Chondrocyte (in vitro differentiated cells): Measurements from ENCODE around the gene FLNA. TPM values are rescaled to one million over a fixed set of nuclear protein-coding genes. Genes with fewer than 3 reads are reported as not detected.

Experiments
- DNase-seq: peaks from one replicate; pipeline ENCODE4 v3.0.0; 2021; ENCODE audit warnings: mixed read lengths, low spot score
- H3K27ac Mint-ChIP-seq: one replicate; pipeline ENCODE4 v1.8.0; 2021; ENCODE audit warnings: mild to moderate bottlenecking, moderate library complexity, mixed read lengths; ENCODE audit not compliant: unreplicated experiment
- H3K27me3 Mint-ChIP-seq: 2 replicates; pipeline ENCODE4 v1.8.0; 2021; ENCODE audit warnings: low read depth, mixed read lengths
- H3K36me3 Mint-ChIP-seq: 2 replicates; pipeline ENCODE4 v1.8.0; 2021; ENCODE audit warnings: low read depth, mixed read lengths
- H3K4me1 Mint-ChIP-seq: 2 replicates; pipeline ENCODE4 v1.8.0; 2021; ENCODE audit warnings: low read depth, mild to moderate bottlenecking, mixed read lengths
- H3K4me3 Mint-ChIP-seq: one replicate; pipeline ENCODE4 v1.8.0; 2021; ENCODE audit warnings: mild to moderate bottlenecking, moderate library complexity, mixed read lengths; ENCODE audit not compliant: unreplicated experiment
- H3K9me3 Mint-ChIP-seq: 2 replicates; pipeline ENCODE4 v1.8.0; 2021; ENCODE audit warnings: low read depth, mixed read lengths
- total RNA-seq: library from RNA; stranded (reverse); gene quantifications from 3 replicates; pipeline ENCODE4 v1.2.1, GENCODE V29; 2021
- TF ChIP-seq, protein P1 (sequence below): fragments of 200-600 bp; sonication (generic); IDR thresholded peaks from 2 replicates; pipeline ENCODE4 v1.5.0; 2021; ENCODE audit warnings: antibody characterized with exemption, mild to moderate bottlenecking, moderate library complexity

Gene FLNA
- total RNA-seq, 1 donor from 2014 or later = 4,327 TPM

GRCh38 chrX:154353172-154353843 is 21.1 kb downstream of the FLNA start:
- H3K9me3 Mint-ChIP-seq = no peaks in the 10 kb centered on the region
- no peaks in the 10 kb centered on the region for H3K27me3 Mint-ChIP-seq
- peaks cover 15% of the 10 kb centered on the region for H3K36me3 Mint-ChIP-seq
- no peak overlapping the region for H3K4me3 Mint-ChIP-seq
- no peak for DNase-seq
- TF ChIP-seq, protein P1, sequence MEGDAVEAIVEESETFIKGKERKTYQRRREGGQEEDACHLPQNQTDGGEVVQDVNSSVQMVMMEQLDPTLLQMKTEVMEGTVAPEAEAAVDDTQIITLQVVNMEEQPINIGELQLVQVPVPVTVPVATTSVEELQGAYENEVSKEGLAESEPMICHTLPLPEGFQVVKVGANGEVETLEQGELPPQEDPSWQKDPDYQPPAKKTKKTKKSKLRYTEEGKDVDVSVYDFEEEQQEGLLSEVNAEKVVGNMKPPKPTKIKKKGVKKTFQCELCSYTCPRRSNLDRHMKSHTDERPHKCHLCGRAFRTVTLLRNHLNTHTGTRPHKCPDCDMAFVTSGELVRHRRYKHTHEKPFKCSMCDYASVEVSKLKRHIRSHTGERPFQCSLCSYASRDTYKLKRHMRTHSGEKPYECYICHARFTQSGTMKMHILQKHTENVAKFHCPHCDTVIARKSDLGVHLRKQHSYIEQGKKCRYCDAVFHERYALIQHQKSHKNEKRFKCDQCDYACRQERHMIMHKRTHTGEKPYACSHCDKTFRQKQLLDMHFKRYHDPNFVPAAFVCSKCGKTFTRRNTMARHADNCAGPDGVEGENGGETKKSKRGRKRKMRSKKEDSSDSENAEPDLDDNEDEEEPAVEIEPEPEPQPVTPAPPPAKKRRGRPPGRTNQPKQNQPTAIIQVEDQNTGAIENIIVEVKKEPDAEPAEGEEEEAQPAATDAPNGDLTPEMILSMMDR = no peak
- no peak overlapping the region for H3K27ac Mint-ChIP-seq
- peaks cover 8% of the 10 kb centered on the region for H3K4me1 Mint-ChIP-seq

- no peaks in the 10 kb centered on the region for H3K9me3 Mint-ChIP-seq
- no peak for DNase-seq
- H3K27me3 Mint-ChIP-seq = no peaks in the 10 kb centered on the region
- H3K4me3 Mint-ChIP-seq = no peak overlapping the region
- H3K27ac Mint-ChIP-seq = no peak overlapping the region
- H3K4me1 Mint-ChIP-seq = peaks cover 4% of the 10 kb centered on the region
- TF ChIP-seq, protein P1 = no peak
- peaks cover 13% of the 10 kb centered on the region for H3K36me3 Mint-ChIP-seq
Measured at GRCh38 chrX:154352466-154352865, 22.0 kb downstream of the FLNA start.

- H3K4me3 Mint-ChIP-seq = no peak overlapping the region
- H3K27ac Mint-ChIP-seq = no peak overlapping the region
- H3K9me3 Mint-ChIP-seq = no peaks in the 10 kb centered on the region
- H3K4me1 Mint-ChIP-seq = peaks cover 3% of the 10 kb centered on the region
- H3K36me3 Mint-ChIP-seq = peaks cover 13% of the 10 kb centered on the region
- TF ChIP-seq, protein P1 = no peak
- H3K27me3 Mint-ChIP-seq = no peaks in the 10 kb centered on the region
- no peak for DNase-seq
Measured at GRCh38 chrX:154352012-154352401, 22.4 kb downstream of the FLNA start.

GRCh38 chrX:154351183-154352011 is 23.0 kb downstream of the FLNA start:
- Mint-ChIP-seq H3K36me3 (peaks cover 13% of the 10 kb centered on the region), H3K4me3 (no peak overlapping the region), H3K27me3 (no peaks in the 10 kb centered on the region), H3K9me3 (no peaks in the 10 kb centered on the region), H3K4me1 (peaks cover 2% of the 10 kb centered on the region), H3K27ac (peak overlapping the region; percentile 41)
- TF ChIP-seq, protein P1 = no peak
- no peak for DNase-seq

GRCh38 chrX:154350429-154351182 is 23.8 kb downstream of the FLNA start:
- TF ChIP-seq, protein P1 = no peak
- DNase-seq = no peak
- Mint-ChIP-seq H3K4me3 (no peak overlapping the region), H3K36me3 (peaks cover 9% of the 10 kb centered on the region), H3K9me3 (no peaks in the 10 kb centered on the region), H3K27ac (no peak overlapping the region), H3K27me3 (no peaks in the 10 kb centered on the region), H3K4me1 (no peaks in the 10 kb centered on the region)
